CD4-positive, alpha-beta T cell (primary cell): Measurements from ENCODE around the gene TNNT2. TPM values are rescaled to one million over a fixed set of nuclear protein-coding genes. Genes with fewer than 3 reads are reported as not detected.

Experiments used
- ATAC-seq: fragments of 200-7000 bp; cut with Tn5 transposase; one replicate; pipeline ENCODE4 v1.10.0; 2022; ENCODE audit warnings: mild to moderate bottlenecking; ENCODE audit not compliant: poor library complexity
- CTCF ChIA-PET: fragments of 350-600 bp; sonication (Branson Sonifier 250); formaldehyde crosslinking; loops from one replicate; lab custom pipeline; 2021; ENCODE audit warnings: antibody characterized with exemption, inconsistent platforms; lab: Charles Lee
- POLR2A ChIA-PET: fragments of 350-600 bp; sonication (Branson Sonifier 250); formaldehyde crosslinking; loops from one replicate; lab custom pipeline; 2021; ENCODE audit warnings: antibody characterized with exemption, inconsistent platforms; lab: Charles Lee
- DNase-seq, 14 experiments: peaks; one replicate each; pipeline ENCODE4 v3.0.0-alpha.2; 2013 to 2020; ENCODE audit warnings: mixed read lengths in 2 of 14
- H3K27ac ChIP-seq, 2 donors: one replicate each; pipeline versions ENCODE4 v1.5.1 to v1.7.0; 2013; ENCODE audit warnings: low read length in 2 of 2, low read depth in 1 of 2, mild to moderate bottlenecking in 1 of 2
- H3K27me3 ChIP-seq, 2 experiments: 1 replicate in 1 of 2; 2 replicates in 1 of 2; pipeline versions ENCODE4 v1.6.1 to v1.7.0; 2013; ENCODE audit warnings: low read length in 2 of 2, control low read depth in 1 of 2, mild to moderate bottlenecking in 1 of 2, moderate library complexity in 1 of 2; ENCODE audit not compliant: insufficient read depth in 2 of 2, control insufficient read depth in 1 of 2
- H3K36me3 ChIP-seq: one replicate; pipeline ENCODE4 v1.6.1; 2013; ENCODE audit warnings: low read length, control low read depth; ENCODE audit not compliant: insufficient read depth
- H3K4me1 ChIP-seq: one replicate; pipeline ENCODE4 v1.6.1; 2013; ENCODE audit warnings: low read length, control low read depth; ENCODE audit not compliant: insufficient read depth
- H3K4me3 ChIP-seq: one replicate; pipeline ENCODE4 v1.5.1; 2013; ENCODE audit warnings: mild to moderate bottlenecking, low read length, moderate library complexity
- H3K9me3 ChIP-seq, 2 experiments: 1 replicate in 1 of 2; 2 replicates in 1 of 2; pipeline versions ENCODE4 v1.6.1 to v1.7.0; 2013; ENCODE audit warnings: low read length in 2 of 2, mild to moderate bottlenecking in 2 of 2, control low read depth in 1 of 2, moderate library complexity in 1 of 2; ENCODE audit not compliant: control insufficient read depth in 1 of 2, insufficient read depth in 1 of 2
- H3K27ac Mint-ChIP-seq: one replicate; pipeline ENCODE4 v1.8.0; 2020; ENCODE audit warnings: mixed read lengths
- H3K27me3 Mint-ChIP-seq: one replicate; pipeline ENCODE4 v1.8.0; 2021; ENCODE audit warnings: mixed read lengths
- H3K36me3 Mint-ChIP-seq: one replicate; pipeline ENCODE4 v1.8.0; 2021; ENCODE audit warnings: low read depth, mixed read lengths
- H3K4me1 Mint-ChIP-seq: one replicate; pipeline ENCODE4 v1.8.0; 2021; ENCODE audit warnings: low read depth, mixed read lengths
- H3K4me3 Mint-ChIP-seq: one replicate; pipeline ENCODE4 v1.8.0; 2020; ENCODE audit warnings: mild to moderate bottlenecking, mixed read lengths
- H3K9me3 Mint-ChIP-seq: one replicate; pipeline ENCODE4 v1.8.0; 2020; ENCODE audit warnings: mixed read lengths
- intact Hi-C, 2 experiments: fragments of 100-400 bp; cut with DNase I in 1 of 2; cut with micrococcal nuclease in 1 of 2; formaldehyde crosslinking; loops; one replicate each; pipeline versions ENCODE4 v1.15.1 to v1.9.0; 2023 to 2025; cut with DNase I, micrococcal nuclease
- total RNA-seq, 174 experiments: library from RNA in 2 of 174; stranded (reverse) in 2 of 174; gene quantifications; one replicate each; pipeline ENCODE4 v1.2.3 and lab custom pipeline; 2021 to 2026
- TF ChIP-seq, protein P1 (sequence below): fragments of 200-600 bp; IDR thresholded peaks from one replicate; pipeline ENCODE4 v1.8.0; 2022; ENCODE audit warnings: antibody characterized with exemption, mild to moderate bottlenecking

Gene TNNT2
- total RNA-seq, 2 experiments from 2014 or later = not detected

DNA sequence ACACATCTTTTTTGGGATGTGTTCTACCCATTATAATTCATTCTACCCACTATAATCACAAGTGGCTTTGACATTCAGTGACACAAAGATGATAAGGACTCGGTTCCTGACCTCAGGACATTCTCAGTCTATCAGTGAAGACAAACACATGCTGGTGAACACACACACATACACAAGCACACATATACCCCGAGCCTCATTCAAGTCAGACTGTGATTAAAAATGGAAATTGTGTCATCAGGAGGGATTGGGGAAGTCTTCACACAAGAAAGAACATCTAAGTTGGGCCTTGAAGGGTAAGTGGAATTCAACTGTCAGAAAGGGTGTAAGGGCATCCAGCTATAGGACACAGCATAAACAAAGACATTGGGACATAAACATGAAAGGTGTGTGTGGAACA lies 24.2 kb upstream of the TNNT2 start:
- peaks cover 4% of the 10 kb centered on the region for H3K4me1 Mint-ChIP-seq
- no peaks in the 10 kb centered on the region for H3K36me3 Mint-ChIP-seq
- H3K4me3 ChIP-seq = no peak overlapping the region
- DNase-seq (no peak), ATAC-seq (no peak)
- no peaks in the 10 kb centered on the region for H3K9me3 Mint-ChIP-seq
- H3K27ac ChIP-seq = no peak overlapping the region
- H3K27me3 ChIP-seq = peaks cover 24 to 28% of the 10 kb centered on the region in 2 experiments
- intact Hi-C loops = no loop called here
- TF ChIP-seq, protein P1, sequence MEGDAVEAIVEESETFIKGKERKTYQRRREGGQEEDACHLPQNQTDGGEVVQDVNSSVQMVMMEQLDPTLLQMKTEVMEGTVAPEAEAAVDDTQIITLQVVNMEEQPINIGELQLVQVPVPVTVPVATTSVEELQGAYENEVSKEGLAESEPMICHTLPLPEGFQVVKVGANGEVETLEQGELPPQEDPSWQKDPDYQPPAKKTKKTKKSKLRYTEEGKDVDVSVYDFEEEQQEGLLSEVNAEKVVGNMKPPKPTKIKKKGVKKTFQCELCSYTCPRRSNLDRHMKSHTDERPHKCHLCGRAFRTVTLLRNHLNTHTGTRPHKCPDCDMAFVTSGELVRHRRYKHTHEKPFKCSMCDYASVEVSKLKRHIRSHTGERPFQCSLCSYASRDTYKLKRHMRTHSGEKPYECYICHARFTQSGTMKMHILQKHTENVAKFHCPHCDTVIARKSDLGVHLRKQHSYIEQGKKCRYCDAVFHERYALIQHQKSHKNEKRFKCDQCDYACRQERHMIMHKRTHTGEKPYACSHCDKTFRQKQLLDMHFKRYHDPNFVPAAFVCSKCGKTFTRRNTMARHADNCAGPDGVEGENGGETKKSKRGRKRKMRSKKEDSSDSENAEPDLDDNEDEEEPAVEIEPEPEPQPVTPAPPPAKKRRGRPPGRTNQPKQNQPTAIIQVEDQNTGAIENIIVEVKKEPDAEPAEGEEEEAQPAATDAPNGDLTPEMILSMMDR = no peak
- H3K9me3 ChIP-seq = no peaks in the 10 kb centered on the region
- peaks cover 7% of the 10 kb centered on the region for H3K4me1 ChIP-seq
- ChIA-PET CTCF (no interaction called here), POLR2A (no interaction called here)
- no peak overlapping the region for H3K27ac Mint-ChIP-seq
- peaks cover 20% of the 10 kb centered on the region for H3K27me3 Mint-ChIP-seq
- H3K36me3 ChIP-seq = no peaks in the 10 kb centered on the region
- H3K4me3 Mint-ChIP-seq = no peak overlapping the region

GRCh38 chr1:201400852-201401230 lies 23.4 kb upstream of the TNNT2 start:
- Histone ChIP-seq H3K9me3 (no peaks in the 10 kb centered on the region), H3K27ac (no peak overlapping the region), H3K4me3 (no peak overlapping the region), H3K27me3 (peaks cover 24 to 28% of the 10 kb centered on the region in 2 experiments), H3K36me3 (no peaks in the 10 kb centered on the region), H3K4me1 (peaks cover 7% of the 10 kb centered on the region)
- intact Hi-C loops = no loop called here
- CTCF ChIA-PET = no interaction called here
- Mint-ChIP-seq H3K4me3 (no peak overlapping the region), H3K9me3 (no peaks in the 10 kb centered on the region), H3K4me1 (peaks cover 4% of the 10 kb centered on the region), H3K36me3 (no peaks in the 10 kb centered on the region), H3K27me3 (peaks cover 27% of the 10 kb centered on the region), H3K27ac (no peak overlapping the region)
- POLR2A ChIA-PET = no interaction called here
- ATAC-seq = no peak
- TF ChIP-seq, protein P1 = no peak
- no peak for DNase-seq

DNA sequence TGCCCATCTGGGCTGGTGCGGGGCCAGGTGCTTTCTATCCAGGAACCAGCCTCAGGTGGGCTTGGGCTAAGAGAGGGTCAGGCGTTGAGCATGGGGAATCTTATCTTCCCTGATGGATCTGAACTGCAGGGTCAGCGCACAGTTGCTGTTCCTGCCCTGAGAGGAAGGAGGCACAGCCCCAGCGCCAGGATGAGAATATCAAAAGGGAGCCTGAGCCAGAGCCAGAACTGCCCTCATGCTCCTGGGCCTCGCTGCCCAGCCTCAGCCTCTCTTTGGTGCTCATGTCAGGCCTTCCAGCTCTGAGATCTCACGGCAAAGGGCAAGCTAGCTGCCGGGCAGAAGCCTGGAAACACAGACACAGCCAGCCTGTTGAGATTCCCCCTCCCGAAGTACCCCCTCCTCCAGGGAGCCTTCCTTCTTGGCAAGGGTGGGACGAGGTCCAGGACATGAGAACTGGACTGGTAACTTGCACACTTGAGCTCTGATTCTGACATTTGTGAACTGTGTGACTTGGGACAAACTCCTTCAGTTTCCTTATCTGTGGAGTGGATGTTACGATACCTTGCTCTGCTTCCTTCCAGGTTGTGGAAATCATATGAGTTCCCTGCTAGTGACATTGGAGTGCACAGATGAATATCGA lies 22.9 kb upstream of the TNNT2 start:
- ChIA-PET POLR2A (no interaction called here), CTCF (interaction anchor here (0.5 kb wide), 1 partner anchor 1685 kb away, joined by 3 read pairs; no protein-coding TSS in a partner anchor)
- H3K36me3 ChIP-seq = no peaks in the 10 kb centered on the region
- Mint-ChIP-seq H3K27ac (no peak overlapping the region), H3K4me3 (no peak overlapping the region), H3K9me3 (no peaks in the 10 kb centered on the region), H3K36me3 (no peaks in the 10 kb centered on the region), H3K4me1 (peaks cover 4% of the 10 kb centered on the region), H3K27me3 (peaks cover 31% of the 10 kb centered on the region)
- TF ChIP-seq, protein P1 = no peak
- DNase-seq (no peak), ATAC-seq (no peak)
- H3K9me3 ChIP-seq = no peaks in the 10 kb centered on the region
- peaks cover 7% of the 10 kb centered on the region for H3K4me1 ChIP-seq
- H3K27me3 ChIP-seq = peaks cover 24 to 28% of the 10 kb centered on the region in 2 experiments
- intact Hi-C loops = no loop called here
- H3K27ac ChIP-seq = no peak overlapping the region
- H3K4me3 ChIP-seq = no peak overlapping the region
